C4-2B (cell line): ENCODE results near the gene ANKZF1.

Experiments
- ZFX ChIP-seq: fragments of 450-650 bp; IDR thresholded peaks from 2 replicates; pipeline ENCODE4 v1.6.1; 2017
- TF ChIP-seq, protein P1 (sequence below): fragments of 450-650 bp; conservative IDR thresholded peaks from 2 replicates; pipeline ENCODE4 v1.5.1; 2017; ENCODE audit warnings: mild to moderate bottlenecking

DNA sequence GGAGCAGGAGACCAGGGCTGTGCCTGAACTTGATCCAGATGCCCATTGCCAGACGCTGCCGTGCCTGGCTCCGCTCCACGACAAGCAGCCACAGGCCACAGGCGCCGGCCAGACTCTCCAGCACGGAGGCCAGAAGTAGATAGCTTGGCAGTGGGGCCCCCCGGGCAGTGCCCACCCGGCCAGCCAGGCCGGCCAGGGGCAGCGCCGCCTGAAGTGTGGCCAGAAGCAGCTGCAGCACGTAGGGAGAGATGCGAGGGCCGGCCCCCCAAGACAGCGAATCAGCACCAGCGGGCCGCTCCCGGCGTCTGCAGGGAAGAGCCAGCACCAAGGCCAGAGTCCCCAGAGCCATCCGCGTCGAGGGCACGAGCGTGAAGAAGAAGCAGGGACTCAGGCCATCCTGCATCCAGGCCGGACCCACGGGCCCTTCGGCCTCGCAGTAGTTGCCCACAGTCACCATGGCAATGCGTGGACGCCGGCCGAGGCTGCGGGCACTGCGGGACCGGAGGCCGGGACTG is 11.3 kb upstream of the ANKZF1 start:
- TF ChIP-seq, protein P1, sequence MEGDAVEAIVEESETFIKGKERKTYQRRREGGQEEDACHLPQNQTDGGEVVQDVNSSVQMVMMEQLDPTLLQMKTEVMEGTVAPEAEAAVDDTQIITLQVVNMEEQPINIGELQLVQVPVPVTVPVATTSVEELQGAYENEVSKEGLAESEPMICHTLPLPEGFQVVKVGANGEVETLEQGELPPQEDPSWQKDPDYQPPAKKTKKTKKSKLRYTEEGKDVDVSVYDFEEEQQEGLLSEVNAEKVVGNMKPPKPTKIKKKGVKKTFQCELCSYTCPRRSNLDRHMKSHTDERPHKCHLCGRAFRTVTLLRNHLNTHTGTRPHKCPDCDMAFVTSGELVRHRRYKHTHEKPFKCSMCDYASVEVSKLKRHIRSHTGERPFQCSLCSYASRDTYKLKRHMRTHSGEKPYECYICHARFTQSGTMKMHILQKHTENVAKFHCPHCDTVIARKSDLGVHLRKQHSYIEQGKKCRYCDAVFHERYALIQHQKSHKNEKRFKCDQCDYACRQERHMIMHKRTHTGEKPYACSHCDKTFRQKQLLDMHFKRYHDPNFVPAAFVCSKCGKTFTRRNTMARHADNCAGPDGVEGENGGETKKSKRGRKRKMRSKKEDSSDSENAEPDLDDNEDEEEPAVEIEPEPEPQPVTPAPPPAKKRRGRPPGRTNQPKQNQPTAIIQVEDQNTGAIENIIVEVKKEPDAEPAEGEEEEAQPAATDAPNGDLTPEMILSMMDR = no peak
- TF ChIP-seq ZFX = peak; percentile 88; the same call in 1 of the 2 replicates
